ENCODE measurements around the gene CADM1.

CADM1 gene

GRCh38 chr11:115515647-115516395 is 11.6 kb upstream of the CADM1 start:
- no peak for DNase-seq (ENCODE audit: low read depth)

GRCh38 chr11:115506954-115507675 is 2.9 kb upstream of the CADM1 start:
- no peak for DNase-seq (ENCODE audit: low read depth)

- DNase-seq (ENCODE audit: low read depth): no peak
Measured at GRCh38 chr11:115505175-115505574, 960 bp upstream of the CADM1 start.

DNA sequence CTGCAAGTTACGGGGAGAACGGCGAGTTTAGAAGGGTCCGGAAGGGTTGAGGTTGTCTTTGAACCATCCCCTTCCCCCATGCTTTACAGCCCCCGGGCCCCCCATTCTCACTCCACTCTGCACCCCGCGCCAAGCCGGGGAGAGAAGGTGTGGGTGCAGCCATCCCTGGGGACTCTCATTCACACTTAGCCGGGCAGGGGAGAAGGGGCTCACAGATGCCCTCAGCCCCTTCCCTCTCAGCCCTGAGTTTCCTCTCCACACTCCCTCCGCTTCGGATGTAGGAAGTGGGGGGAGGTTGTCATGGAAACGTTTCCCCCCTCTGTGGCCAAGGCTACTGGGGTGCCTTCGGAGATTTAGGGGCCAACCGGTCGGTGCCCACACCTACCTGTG is 334 bp downstream of the CADM1 start:
- DNase-seq (ENCODE audit: low read depth): no peak

DNA sequence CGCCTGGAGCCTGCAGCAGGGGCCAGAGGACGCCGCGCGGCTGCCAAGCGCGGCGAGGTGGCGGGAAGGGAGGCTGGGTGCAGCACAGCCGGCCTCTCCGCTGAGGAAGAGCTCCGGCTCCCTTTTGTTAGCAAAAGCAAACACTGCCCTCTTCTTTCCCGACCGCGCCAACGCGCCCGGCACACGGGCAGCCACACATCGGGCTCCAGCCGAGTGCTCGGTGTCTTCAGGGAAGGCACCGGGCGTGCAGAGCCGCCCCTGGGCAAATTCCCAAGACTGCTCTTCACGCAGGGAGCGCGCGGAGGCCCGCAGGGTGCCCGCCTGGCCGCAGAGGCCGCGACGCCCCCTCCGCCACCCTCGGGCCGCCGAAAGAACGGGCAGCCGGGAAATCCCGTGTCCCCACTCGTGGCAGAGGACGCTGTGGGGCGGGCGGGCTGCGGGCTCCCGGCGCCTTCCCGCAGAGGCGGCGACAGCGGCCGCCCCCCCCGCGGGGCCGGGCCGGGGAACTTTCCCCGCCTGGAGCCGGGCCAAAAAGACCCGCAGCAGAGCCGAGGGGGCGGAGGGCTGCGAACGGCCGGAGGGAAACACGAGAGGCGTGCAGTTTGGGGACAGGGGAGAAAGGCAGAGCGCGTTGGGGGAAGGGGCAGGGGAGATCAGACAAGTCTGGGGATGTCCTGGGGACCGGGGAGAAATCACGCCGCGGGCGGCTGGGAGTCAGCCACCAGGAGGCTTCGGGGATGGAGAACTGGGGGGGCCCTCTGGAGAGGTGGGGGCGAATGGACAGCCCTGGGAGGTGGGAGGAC is 931 bp downstream of the CADM1 start:
- no peak for DNase-seq (ENCODE audit: low read depth)

DNA sequence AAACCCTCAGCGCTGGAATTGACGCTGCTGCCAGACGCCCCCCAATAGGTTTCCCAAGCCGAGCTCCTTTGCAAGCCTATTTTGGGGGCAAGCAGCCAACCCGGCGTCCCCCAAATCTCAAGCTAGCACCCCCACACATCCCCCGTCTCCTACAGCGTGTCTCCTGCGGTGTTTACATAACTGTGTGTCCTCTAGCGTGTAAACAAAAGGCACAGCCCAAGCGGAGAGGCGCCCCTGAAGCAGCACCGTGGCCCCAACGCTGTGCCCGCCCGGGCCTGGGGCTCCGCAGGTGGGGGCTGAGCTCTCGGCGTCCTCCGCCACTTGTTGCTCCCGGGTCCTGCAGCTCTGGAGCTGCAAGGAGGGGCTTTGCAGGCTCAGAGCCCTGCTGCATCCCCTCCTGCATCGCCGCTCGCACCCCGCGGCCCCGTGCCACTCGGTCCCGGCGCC is 1.6 kb downstream of the CADM1 start:
- DNase-seq (ENCODE audit: low read depth): no peak

DNA sequence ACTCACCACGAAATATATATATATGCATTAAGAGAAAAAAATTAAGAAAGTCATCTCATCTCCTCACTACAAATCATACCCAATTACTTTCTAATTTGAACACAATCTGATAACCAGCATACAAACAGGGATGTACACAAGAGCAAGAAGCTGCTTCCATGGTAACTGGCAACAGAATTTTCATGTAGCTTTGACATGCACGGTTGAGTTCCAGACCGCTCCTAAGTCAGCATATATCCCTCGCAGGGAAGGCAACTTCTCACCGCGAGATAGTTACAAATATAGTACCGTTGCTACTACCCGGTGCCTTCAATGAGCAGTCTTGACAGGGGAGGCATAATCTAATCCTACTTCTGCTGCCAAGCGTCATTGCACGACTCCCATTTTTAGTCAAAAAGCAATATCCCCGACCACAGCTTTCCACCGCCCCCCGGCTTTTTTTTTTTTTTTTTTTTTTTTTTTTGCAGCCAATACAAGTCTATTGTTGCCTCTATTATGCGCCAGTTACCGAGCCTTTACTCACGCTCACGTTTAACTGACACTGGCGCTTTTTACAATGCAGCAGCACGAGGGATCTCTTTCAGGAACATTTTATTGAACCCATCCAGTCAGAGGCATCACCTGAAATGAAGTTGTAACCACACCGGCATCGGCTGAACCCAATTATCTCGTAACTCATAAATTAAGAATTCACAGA is 2.2 kb downstream of the CADM1 start:
- DNase-seq (ENCODE audit: low read depth): no peak

DNA sequence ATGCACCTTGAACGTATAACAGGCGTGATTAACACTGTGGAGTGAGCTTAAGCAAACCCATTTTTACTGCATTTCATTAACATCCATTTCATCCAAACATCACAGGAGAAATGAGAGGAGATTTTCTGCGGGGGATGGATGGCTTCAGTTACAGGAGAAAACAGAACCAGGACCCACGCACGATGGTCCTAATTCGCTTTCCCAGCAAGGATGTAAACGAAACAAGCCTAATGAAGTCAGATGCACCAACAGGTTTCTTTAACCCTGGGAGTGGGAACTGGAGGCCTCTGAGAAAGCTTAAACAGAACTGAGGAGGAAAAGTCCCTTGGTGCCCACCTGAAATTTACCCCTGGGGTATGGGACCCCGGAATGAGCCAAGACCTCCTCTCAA is 2.7 kb downstream of the CADM1 start:
- no peak for DNase-seq (ENCODE audit: low read depth)

- DNase-seq (ENCODE audit: low read depth): no peak
Measured at GRCh38 chr11:115500547-115501501, 3.4 kb downstream of the CADM1 start.

DNA sequence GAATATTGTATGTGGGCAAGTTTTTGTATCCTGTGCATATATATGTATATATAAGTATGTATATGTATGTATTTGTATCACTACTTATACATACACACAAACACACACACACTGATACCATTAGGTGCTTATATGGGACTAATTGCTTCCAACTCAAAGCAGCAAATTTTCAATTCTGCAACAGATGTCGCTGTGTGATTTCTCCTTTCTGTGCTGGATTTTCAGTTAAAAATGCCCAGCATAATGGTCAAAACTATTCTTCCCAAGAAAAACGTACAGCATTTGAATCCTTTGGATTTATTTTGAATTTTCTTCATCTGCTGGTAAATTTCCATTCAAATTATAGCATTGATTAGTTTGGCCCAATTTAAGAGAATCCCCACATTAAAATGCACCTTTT is 4.3 kb downstream of the CADM1 start:
- DNase-seq (ENCODE audit: low read depth): no peak

DNA sequence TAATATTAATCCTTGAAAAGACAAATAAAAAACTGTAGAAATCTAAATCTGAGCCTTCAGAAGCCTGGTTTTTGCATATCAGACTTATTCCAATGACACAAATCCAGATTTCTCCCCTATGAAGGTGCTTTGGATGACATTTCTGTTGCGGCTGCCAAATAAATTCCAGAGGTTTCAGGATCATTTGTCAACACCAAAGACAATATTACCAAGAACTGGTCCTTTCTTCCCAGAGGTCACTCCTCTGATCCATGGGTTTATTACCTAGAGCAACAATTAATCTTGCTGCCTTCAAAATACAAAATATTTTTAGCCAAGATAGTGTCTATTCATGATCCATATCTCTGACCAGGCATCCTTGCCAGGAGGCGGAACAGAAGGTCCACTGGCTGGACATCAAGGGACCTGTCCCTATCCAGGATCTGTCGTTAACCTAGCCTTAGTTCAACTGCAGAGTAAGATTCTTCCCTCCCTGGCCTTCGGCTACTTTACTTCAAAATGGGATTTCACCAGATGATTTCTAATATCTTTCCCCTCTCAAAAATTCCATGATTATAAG is 4.9 kb downstream of the CADM1 start:
- no peak for DNase-seq (ENCODE audit: low read depth)

DNA sequence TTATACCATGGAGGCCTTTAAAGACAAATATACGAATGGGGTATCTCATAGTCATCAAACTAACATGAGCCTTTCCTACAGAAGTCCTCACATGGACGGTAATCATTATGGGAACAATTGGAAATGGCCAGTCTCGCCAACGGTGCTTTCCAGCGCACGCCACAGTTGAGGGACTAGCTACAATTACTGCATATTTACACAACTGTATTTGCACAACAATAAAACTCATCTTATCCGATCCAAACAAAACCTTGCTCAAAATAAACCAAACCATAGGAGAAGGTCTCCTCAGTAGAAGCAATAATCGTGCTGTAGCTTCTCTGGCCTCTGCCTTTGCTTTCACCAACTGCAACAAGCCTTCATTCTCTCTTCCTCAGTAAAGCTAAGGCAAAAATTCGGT is 5.9 kb downstream of the CADM1 start:
- no peak for DNase-seq (ENCODE audit: low read depth)

DNA sequence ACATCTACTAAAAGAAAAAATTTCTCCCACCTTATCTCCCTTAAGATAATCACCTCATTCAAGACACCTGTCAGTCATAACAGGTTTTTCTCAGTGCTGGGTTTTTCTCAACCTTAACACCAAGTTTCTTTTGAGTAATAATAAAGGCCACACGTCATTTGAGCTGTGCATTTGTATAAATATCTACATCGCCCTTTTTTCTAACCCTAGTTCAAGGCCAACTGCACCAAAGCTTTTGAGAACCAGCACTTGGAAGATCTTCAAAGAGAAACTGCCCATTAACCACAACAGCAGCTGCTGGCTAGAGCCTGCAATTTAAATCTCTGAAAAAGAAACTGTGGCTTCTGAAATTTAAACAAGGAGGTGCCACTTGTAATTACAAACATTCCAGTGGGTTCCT is 6.9 kb downstream of the CADM1 start:
- no peak for DNase-seq (ENCODE audit: low read depth)

- no peak for DNase-seq (ENCODE audit: low read depth)
Measured at GRCh38 chr11:115496892-115497291, 7.3 kb downstream of the CADM1 start.

DNA sequence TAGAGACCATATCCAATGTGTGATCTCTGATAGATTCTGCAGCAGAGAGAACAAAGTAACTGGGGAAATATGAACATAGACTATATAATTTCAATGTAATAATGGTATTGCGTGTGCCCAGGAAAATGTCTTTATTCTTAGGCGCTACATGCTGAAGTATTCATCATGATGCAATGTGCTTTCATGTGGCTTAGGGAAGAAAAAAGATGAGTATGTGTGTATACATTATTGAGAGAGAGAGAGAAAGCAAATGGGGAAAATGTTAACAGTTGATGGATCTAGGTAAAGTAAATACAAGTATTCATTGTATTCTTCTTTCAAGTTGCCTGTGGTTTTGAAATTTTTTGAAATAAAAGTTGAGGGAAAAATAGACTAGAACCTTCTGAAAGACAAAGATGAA is 10.3 kb downstream of the CADM1 start:
- no peak for DNase-seq (ENCODE audit: low read depth)

- no peak for DNase-seq (ENCODE audit: low read depth)
Measured at GRCh38 chr11:115493488-115493887, 10.7 kb downstream of the CADM1 start.

GRCh38 chr11:115489466-115489865 is 14.7 kb downstream of the CADM1 start:
- DNase-seq (ENCODE audit: low read depth): no peak

DNA sequence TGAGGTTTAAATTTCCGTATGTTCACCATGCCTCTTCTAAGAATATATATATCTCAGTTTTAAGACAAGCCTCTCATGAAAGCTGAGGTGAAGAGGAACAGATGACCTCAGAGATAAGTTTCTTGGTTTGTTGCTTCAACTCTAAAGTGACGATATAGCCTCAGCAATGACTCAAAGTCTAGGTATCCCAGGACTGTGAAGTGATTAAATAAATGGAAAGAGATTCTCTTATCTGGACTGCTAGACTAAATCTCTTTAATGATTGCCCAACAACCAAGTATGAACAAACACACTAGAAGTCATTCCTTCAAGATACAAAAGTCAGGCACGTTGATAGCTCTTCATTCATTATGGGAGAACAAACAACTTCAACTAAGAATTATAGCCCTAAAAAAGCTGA is 15.3 kb downstream of the CADM1 start:
- no peak for DNase-seq (ENCODE audit: low read depth)

DNA sequence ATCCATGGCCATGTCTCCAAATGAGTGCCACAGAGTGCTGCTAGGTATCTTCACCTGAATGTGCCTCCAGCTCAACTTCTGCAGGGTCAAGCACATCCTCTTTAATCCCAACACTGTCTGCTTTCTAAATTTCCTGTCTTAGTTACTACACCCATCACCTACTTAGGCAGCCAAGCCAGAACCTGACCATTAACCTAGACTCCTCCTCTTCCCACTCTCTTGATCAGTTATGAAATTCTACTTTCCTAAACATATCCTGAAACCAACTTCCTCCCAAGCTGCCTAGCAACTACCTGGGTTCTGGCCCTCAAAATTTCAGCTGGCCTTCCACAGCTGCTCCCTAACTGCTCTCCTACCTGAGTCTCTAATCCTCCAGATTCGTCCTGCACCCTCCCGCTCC is 22.7 kb downstream of the CADM1 start:
- DNase-seq (ENCODE audit: low read depth): no peak

DNA sequence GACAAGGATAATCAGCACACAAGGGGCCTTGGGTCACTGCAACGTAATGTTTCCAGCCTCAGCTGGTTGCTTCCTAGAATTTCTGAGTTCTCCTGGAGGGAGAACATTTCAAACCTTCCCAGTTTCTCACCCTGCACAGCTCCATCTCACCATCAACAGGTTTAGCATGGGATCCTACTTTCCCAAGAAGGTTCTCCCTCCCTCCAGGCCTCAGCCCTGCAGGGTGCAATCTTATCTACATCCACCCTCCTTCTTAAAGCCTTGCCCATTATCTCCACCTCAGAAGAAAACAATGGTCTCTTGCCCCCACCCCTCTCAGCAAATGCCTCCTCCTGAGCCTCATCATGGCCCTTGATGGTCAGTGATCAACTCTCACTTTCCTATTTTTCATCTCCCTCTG is 23.6 kb downstream of the CADM1 start:
- DNase-seq (ENCODE audit: low read depth): no peak

DNA sequence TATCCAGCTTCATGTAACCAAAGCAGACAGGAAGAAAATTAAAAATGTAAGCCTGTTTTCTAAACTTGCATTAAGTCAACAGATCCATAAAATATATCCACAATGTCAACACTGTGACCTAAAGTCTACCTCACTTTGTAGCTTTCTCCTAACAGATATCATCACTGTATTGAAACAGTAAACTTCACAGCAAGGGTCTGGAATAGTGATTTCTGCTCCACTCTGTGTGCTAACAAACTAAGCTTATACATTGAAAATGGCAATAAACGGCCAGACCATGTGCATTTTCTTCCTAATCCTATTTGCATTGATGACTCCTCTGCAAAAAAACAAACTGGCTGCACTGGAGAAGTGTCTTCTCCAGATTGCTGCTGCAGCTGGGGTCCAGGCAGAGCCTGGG is 26.8 kb downstream of the CADM1 start:
- DNase-seq (ENCODE audit: low read depth): no peak

Data from stimulated activated CD8-positive, alpha-beta memory T cell treated with anti-CD3 and anti-CD28 coated beads, Interleukin-7, amount 100 ng/mL, for 24 hours (primary cell).